Neural cell (in vitro differentiated cells): ENCODE results near the gene PIGO.

Source experiments
- EP300 ChIP-seq: fragments of 450-650 bp; conservative IDR thresholded peaks from 2 replicates; pipeline ENCODE4 v1.6.1; 2014; ENCODE audit warnings: antibody characterized with exemption, mild to moderate bottlenecking, moderate library complexity; ENCODE audit not compliant: poor library complexity, severe bottlenecking
- EZH2 ChIP-seq: fragments of 200-600, 300-800 bp; shearing (Covaris generic), sonication (generic); IDR thresholded peaks from 2 replicates; pipeline ENCODE4 v1.6.1; 2014; ENCODE audit warnings: antibody characterized with exemption, low read length, borderline replicate concordance, mild to moderate bottlenecking; ENCODE audit not compliant: insufficient read depth, poor library complexity, severe bottlenecking
- MXI1 ChIP-seq: fragments of 450-650 bp; conservative IDR thresholded peaks from 2 replicates; pipeline ENCODE4 v1.6.1; 2014; ENCODE audit warnings: antibody characterized with exemption, mild to moderate bottlenecking; ENCODE audit not compliant: poor library complexity, severe bottlenecking
- POLR2AphosphoS5 ChIP-seq: IDR thresholded peaks from 2 replicates; pipeline ENCODE4 v1.6.1; 2012
- SMC3 ChIP-seq: fragments of 450-650 bp; conservative IDR thresholded peaks from 2 replicates; pipeline ENCODE4 v1.6.1; 2014; ENCODE audit warnings: antibody characterized with exemption, mild to moderate bottlenecking, moderate library complexity; ENCODE audit not compliant: poor library complexity
- TF ChIP-seq, protein P1 (sequence below): fragments of 450-650 bp; IDR thresholded peaks from 2 replicates; pipeline ENCODE4 v1.5.1; 2014; ENCODE audit warnings: antibody characterized with exemption, mild to moderate bottlenecking, moderate library complexity; ENCODE audit not compliant: poor library complexity, severe bottlenecking
- TF ChIP-seq, protein P2 (sequence below): IDR thresholded peaks from 2 replicates; pipeline ENCODE4 v1.6.1; 2012; ENCODE audit warnings: borderline replicate concordance

DNA sequence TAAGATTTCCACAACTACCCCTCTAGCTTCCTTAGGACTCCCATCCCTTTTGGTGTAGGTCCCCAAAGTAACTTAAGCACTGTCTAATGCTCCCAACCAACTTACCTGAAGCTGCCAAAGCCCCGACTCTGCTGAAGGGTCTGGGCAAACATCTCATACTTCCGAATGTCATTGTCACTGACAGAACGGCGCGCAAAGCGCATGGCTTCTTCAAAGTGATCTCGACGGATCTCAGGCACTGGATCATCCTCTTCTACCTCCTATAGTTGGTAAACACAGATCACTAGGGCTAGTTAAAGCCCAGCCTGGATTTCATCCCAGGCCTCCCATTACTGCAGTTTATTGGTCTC is 39.1 kb downstream of the PIGO start:
- TF ChIP-seq EP300 (no peak), MXI1 (no peak), POLR2AphosphoS5 (no peak), EZH2 (no peak), SMC3 (no peak)
- TF ChIP-seq, protein P1, sequence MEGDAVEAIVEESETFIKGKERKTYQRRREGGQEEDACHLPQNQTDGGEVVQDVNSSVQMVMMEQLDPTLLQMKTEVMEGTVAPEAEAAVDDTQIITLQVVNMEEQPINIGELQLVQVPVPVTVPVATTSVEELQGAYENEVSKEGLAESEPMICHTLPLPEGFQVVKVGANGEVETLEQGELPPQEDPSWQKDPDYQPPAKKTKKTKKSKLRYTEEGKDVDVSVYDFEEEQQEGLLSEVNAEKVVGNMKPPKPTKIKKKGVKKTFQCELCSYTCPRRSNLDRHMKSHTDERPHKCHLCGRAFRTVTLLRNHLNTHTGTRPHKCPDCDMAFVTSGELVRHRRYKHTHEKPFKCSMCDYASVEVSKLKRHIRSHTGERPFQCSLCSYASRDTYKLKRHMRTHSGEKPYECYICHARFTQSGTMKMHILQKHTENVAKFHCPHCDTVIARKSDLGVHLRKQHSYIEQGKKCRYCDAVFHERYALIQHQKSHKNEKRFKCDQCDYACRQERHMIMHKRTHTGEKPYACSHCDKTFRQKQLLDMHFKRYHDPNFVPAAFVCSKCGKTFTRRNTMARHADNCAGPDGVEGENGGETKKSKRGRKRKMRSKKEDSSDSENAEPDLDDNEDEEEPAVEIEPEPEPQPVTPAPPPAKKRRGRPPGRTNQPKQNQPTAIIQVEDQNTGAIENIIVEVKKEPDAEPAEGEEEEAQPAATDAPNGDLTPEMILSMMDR = no peak
- TF ChIP-seq, protein P2, sequence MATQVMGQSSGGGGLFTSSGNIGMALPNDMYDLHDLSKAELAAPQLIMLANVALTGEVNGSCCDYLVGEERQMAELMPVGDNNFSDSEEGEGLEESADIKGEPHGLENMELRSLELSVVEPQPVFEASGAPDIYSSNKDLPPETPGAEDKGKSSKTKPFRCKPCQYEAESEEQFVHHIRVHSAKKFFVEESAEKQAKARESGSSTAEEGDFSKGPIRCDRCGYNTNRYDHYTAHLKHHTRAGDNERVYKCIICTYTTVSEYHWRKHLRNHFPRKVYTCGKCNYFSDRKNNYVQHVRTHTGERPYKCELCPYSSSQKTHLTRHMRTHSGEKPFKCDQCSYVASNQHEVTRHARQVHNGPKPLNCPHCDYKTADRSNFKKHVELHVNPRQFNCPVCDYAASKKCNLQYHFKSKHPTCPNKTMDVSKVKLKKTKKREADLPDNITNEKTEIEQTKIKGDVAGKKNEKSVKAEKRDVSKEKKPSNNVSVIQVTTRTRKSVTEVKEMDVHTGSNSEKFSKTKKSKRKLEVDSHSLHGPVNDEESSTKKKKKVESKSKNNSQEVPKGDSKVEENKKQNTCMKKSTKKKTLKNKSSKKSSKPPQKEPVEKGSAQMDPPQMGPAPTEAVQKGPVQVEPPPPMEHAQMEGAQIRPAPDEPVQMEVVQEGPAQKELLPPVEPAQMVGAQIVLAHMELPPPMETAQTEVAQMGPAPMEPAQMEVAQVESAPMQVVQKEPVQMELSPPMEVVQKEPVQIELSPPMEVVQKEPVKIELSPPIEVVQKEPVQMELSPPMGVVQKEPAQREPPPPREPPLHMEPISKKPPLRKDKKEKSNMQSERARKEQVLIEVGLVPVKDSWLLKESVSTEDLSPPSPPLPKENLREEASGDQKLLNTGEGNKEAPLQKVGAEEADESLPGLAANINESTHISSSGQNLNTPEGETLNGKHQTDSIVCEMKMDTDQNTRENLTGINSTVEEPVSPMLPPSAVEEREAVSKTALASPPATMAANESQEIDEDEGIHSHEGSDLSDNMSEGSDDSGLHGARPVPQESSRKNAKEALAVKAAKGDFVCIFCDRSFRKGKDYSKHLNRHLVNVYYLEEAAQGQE = no peak
